ENCODE results near the gene USP30. TPM values are rescaled to one million over a fixed set of nuclear protein-coding genes. Genes with fewer than 3 reads are reported as not detected.

USP30 gene
- total RNA-seq, 1 donor from 2014 or later: 17.6 TPM

- H3K27ac Mint-ChIP-seq: no peak overlapping the region
- H3K9me3 ChIP-seq (ENCODE audit: low read depth): no peaks in the 10 kb centered on the region
- H3K4me2 ChIP-seq: no peak overlapping the region
- H3K9ac ChIP-seq: no peak overlapping the region
- H3K9me3 Mint-ChIP-seq: no peaks in the 10 kb centered on the region
- no peaks in the 10 kb centered on the region for H3K79me2 ChIP-seq (ENCODE audit: low read depth)
- peaks cover 17% of the 10 kb centered on the region for H3K4me1 ChIP-seq
- peaks cover 38% of the 10 kb centered on the region for H3K4me1 Mint-ChIP-seq
- no peak overlapping the region for H3K4me3 Mint-ChIP-seq
- H3K36me3 Mint-ChIP-seq: peaks cover 3% of the 10 kb centered on the region
- no peaks in the 10 kb centered on the region for H4K20me1 ChIP-seq (ENCODE audit: low read depth)
- no peaks in the 10 kb centered on the region for H3K27me3 Mint-ChIP-seq (ENCODE audit: insufficient read depth, low read depth)
- no peaks in the 10 kb centered on the region for H3K36me3 ChIP-seq
- no peak overlapping the region for H3K4me3 ChIP-seq
- H2AFZ ChIP-seq (replicated peaks): no peak overlapping the region
- H3K27me3 ChIP-seq: no peaks in the 10 kb centered on the region
- DNase-seq (ENCODE audit: low spot score): no peak
- no peak overlapping the region for H3K27ac ChIP-seq
- TF ChIP-seq, protein P1, sequence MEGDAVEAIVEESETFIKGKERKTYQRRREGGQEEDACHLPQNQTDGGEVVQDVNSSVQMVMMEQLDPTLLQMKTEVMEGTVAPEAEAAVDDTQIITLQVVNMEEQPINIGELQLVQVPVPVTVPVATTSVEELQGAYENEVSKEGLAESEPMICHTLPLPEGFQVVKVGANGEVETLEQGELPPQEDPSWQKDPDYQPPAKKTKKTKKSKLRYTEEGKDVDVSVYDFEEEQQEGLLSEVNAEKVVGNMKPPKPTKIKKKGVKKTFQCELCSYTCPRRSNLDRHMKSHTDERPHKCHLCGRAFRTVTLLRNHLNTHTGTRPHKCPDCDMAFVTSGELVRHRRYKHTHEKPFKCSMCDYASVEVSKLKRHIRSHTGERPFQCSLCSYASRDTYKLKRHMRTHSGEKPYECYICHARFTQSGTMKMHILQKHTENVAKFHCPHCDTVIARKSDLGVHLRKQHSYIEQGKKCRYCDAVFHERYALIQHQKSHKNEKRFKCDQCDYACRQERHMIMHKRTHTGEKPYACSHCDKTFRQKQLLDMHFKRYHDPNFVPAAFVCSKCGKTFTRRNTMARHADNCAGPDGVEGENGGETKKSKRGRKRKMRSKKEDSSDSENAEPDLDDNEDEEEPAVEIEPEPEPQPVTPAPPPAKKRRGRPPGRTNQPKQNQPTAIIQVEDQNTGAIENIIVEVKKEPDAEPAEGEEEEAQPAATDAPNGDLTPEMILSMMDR (IDR thresholded peaks at IDR 0.05): no peak
- TF ChIP-seq EZH2 (IDR thresholded peaks at IDR 0.05): no peak
- no peak for TF ChIP-seq EZH2phosphoT487 (IDR thresholded peaks at IDR 0.05)
- H3F3A ChIP-seq (ENCODE audit: low read depth): peaks cover 14% of the 10 kb centered on the region
Measured at GRCh38 chr12:109116611-109116949, 64.2 kb downstream of the USP30 start.

- no peaks in the 10 kb centered on the region for H3K27me3 Mint-ChIP-seq (ENCODE audit: insufficient read depth, low read depth)
- H3K4me2 ChIP-seq: no peak overlapping the region
- H3K79me2 ChIP-seq (ENCODE audit: low read depth): no peaks in the 10 kb centered on the region
- H4K20me1 ChIP-seq (ENCODE audit: low read depth): no peaks in the 10 kb centered on the region
- H3K4me1 Mint-ChIP-seq: peaks cover 17% of the 10 kb centered on the region
- peaks cover 3% of the 10 kb centered on the region for H3K36me3 Mint-ChIP-seq
- H3K36me3 ChIP-seq: no peaks in the 10 kb centered on the region
- peaks cover 15% of the 10 kb centered on the region for H3K4me1 ChIP-seq
- H3K4me3 Mint-ChIP-seq: no peak overlapping the region
- no peak overlapping the region for H3K27ac ChIP-seq
- TF ChIP-seq EZH2phosphoT487 (IDR thresholded peaks at IDR 0.05): no peak
- TF ChIP-seq, protein P1 (IDR thresholded peaks at IDR 0.05): no peak
- TF ChIP-seq EZH2 (IDR thresholded peaks at IDR 0.05): no peak
- no peaks in the 10 kb centered on the region for H3K9me3 ChIP-seq (ENCODE audit: low read depth)
- no peaks in the 10 kb centered on the region for H3F3A ChIP-seq (ENCODE audit: low read depth)
- no peaks in the 10 kb centered on the region for H3K9me3 Mint-ChIP-seq
- no peak overlapping the region for H3K9ac ChIP-seq
- H3K27ac Mint-ChIP-seq: peak overlapping the region; percentile 94
- H3K27me3 ChIP-seq: no peaks in the 10 kb centered on the region
- DNase-seq (ENCODE audit: low spot score): no peak
- H3K4me3 ChIP-seq: no peak overlapping the region
- H2AFZ ChIP-seq (replicated peaks): no peak overlapping the region
Measured at GRCh38 chr12:109120095-109120494, 67.7 kb downstream of the USP30 start.

DNA sequence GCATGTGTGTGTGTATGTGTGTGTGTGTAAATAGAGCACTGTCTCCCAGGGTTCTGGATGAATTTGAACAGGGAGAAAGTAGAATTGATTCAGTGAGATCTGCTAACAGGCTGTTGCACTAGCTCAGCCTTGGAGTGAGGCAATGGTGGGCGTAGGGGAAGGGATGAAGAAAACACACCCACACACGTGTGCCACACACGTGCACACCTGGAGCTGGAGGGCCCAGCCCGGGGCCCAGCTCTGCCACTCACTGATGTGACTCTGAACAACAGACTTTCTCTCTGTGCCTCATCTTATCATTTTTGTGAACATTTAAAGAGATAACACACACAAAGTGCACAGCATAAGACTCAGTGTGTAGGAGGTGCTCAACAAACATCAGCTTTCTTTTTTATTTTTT lies 68.2 kb downstream of the USP30 start:
- peaks cover 12% of the 10 kb centered on the region for H3K4me1 Mint-ChIP-seq
- Histone ChIP-seq H3K4me2 (no peak overlapping the region), H3K9ac (no peak overlapping the region), H3K4me1 (peaks cover 10% of the 10 kb centered on the region), H3K79me2 (ENCODE audit: low read depth) (no peaks in the 10 kb centered on the region), H2AFZ (replicated peaks) (no peak overlapping the region), H3K27me3 (no peaks in the 10 kb centered on the region), H3K4me3 (no peak overlapping the region), H3K36me3 (no peaks in the 10 kb centered on the region), H4K20me1 (ENCODE audit: low read depth) (no peaks in the 10 kb centered on the region), H3K9me3 (ENCODE audit: low read depth) (no peaks in the 10 kb centered on the region), H3F3A (ENCODE audit: low read depth) (no peaks in the 10 kb centered on the region), H3K27ac (no peak overlapping the region)
- no peaks in the 10 kb centered on the region for H3K27me3 Mint-ChIP-seq (ENCODE audit: insufficient read depth, low read depth)
- H3K27ac Mint-ChIP-seq: peak overlapping the region; percentile 94
- DNase-seq (ENCODE audit: low spot score): no peak
- TF ChIP-seq EZH2 (IDR thresholded peaks at IDR 0.05) (no peak), EZH2phosphoT487 (IDR thresholded peaks at IDR 0.05) (no peak)
- TF ChIP-seq, protein P1 (IDR thresholded peaks at IDR 0.05): no peak
- H3K4me3 Mint-ChIP-seq: no peak overlapping the region
- no peaks in the 10 kb centered on the region for H3K9me3 Mint-ChIP-seq
- peaks cover 3% of the 10 kb centered on the region for H3K36me3 Mint-ChIP-seq

Data from neural progenitor cell (in vitro differentiated cells).